HepG2 (cell line): ENCODE measurements around the gene SERINC2. TPM values are rescaled to one million over a fixed set of nuclear protein-coding genes. Genes with fewer than 3 reads are reported as not detected.

Experiments used
- ATAC-seq: fragments of 200-7000 bp; cut with Tn5 transposase; 3 replicates; pipeline ENCODE4 v1.9.1; 2020; ENCODE audit warnings: mild to moderate bottlenecking, moderate library complexity
- BruUV-seq: library from RNA; stranded (reverse); fragments of 400-500 nt; replicated peaks from 2 replicates; lab custom pipeline; 2021; lab: Mats Ljungman, UMichigan
- CTCF ChIA-PET: fragments of 300-600 bp; formaldehyde crosslinking; extraction: SDS; loops from one replicate; lab custom pipeline; 2021; ENCODE audit warnings: low total read pairs, inconsistent platforms, low intra/inter-chr PET ratio; lab: Yijun Ruan, JAX
- POLR2A ChIA-PET: fragments of 350-600 bp; sonication (Branson Sonifier 250); formaldehyde crosslinking; loops from one replicate; lab custom pipeline; 2020; ENCODE audit warnings: antibody characterized with exemption, inconsistent platforms; lab: Yijun Ruan, JAX
- DNase-seq: peaks from one replicate; pipeline ENCODE4 v3.0.0-alpha.2; 2015; ENCODE audit warnings: low spot score
- FAIRE-seq: peaks from 3 replicates; lab custom pipeline; 2011; peaks lifted over from hg19 to GRCh38; lab: Jason Lieb, UNC
- H2AFZ ChIP-seq: one replicate; pipeline ENCODE4 v1.6.1; 2011; ENCODE audit warnings: low read length, inconsistent platforms
- H3K27ac ChIP-seq: fragments of 300-600 bp; 3 replicates; pipeline ENCODE4 v1.8.0; 2011; ENCODE audit warnings: mixed run types, mild to moderate bottlenecking, mixed read lengths, low read length, inconsistent platforms; ENCODE audit not compliant: insufficient read depth; ENCODE audit errors: extremely low read length
- H3K27me3 ChIP-seq, 2 experiments: fragments of 200-600 bp in 1 of 2; 2 replicates in 1 of 2; 3 replicates in 1 of 2; pipeline versions ENCODE4 v1.6.0 to v1.8.0; 2011; ENCODE audit warnings: low read length in 2 of 2, mild to moderate bottlenecking in 2 of 2, moderate library complexity in 2 of 2, inconsistent platforms in 1 of 2; ENCODE audit not compliant: insufficient read depth in 2 of 2, control insufficient read depth in 1 of 2
- H3K36me3 ChIP-seq, 2 experiments: fragments of 200-600 bp in 1 of 2; replicated peaks in 1 of 2; 2 replicates in 1 of 2; 3 replicates in 1 of 2; pipeline versions ENCODE4 v1.5.1 to v1.8.0; 2011; ENCODE audit warnings: low read length in 2 of 2, inconsistent platforms in 1 of 2; ENCODE audit not compliant: insufficient read depth in 2 of 2, control insufficient read depth in 1 of 2
- H3K4me1 ChIP-seq: 2 replicates; pipeline ENCODE4 v1.5.1; 2012; ENCODE audit warnings: low read length, inconsistent platforms; ENCODE audit not compliant: insufficient read depth
- H3K4me2 ChIP-seq: 2 replicates; pipeline ENCODE4 v1.6.0; 2011; ENCODE audit warnings: low read depth, low read length, inconsistent platforms
- H3K4me3 ChIP-seq, 3 experiments: fragments of 200-600 bp in 1 of 3; sonication (generic), shearing (Covaris generic) in 1 of 3; replicated peaks in 1 of 3; 2 replicates each; pipeline ENCODE4 v1.5.1; 2011 to 2016; ENCODE audit warnings: low read length in 3 of 3, inconsistent platforms in 2 of 3, low read depth in 2 of 3, mild to moderate bottlenecking in 2 of 3, control low read depth in 1 of 3, mixed read lengths in 1 of 3; ENCODE audit not compliant: insufficient read depth in 1 of 3
- H3K79me2 ChIP-seq: one replicate; pipeline ENCODE4 v1.6.1; 2011; ENCODE audit warnings: low read length, inconsistent platforms; ENCODE audit not compliant: insufficient read depth
- H3K9ac ChIP-seq: 2 replicates; pipeline ENCODE4 v1.6.0; 2011; ENCODE audit warnings: mild to moderate bottlenecking, low read depth, low read length, inconsistent platforms; ENCODE audit not compliant: insufficient read depth
- H3K9me3 ChIP-seq: 2 replicates; pipeline ENCODE4 v1.5.1; 2012; ENCODE audit warnings: mild to moderate bottlenecking, low read length
- H4K20me1 ChIP-seq: 2 replicates; pipeline ENCODE4 v1.6.0; 2011; ENCODE audit warnings: inconsistent platforms, mild to moderate bottlenecking, low read length, moderate library complexity; ENCODE audit not compliant: insufficient read depth
- CHD2 ChIP-seq: IDR thresholded peaks from 2 replicates; pipeline ENCODE4 v1.6.1; 2011; ENCODE audit warnings: low read depth, low read length, improper control_type of control experiment
- ESRRA ChIP-seq: sonication (generic); formaldehyde crosslinking; IDR thresholded peaks from 2 replicates; pipeline ENCODE4 v1.5.1; 2020; ENCODE audit warnings: mild to moderate bottlenecking, low read depth, missing genetic modification reagents
- FOSL2 ChIP-seq: sonication (generic); formaldehyde crosslinking; IDR thresholded peaks from 2 replicates; pipeline ENCODE4 v1.4.0; 2020; ENCODE audit warnings: missing genetic modification reagents
- HNF4A ChIP-seq: sonication (generic); formaldehyde crosslinking; IDR thresholded peaks from 2 replicates; pipeline ENCODE4 v1.4.0; 2020; ENCODE audit warnings: missing genetic modification reagents
- HNF4G ChIP-seq, 2 experiments: sonication (generic) in 1 of 2; formaldehyde crosslinking in 1 of 2; IDR thresholded peaks; 2 replicates each; pipeline versions ENCODE4 v1.4.0 to v1.6.1; 2011 to 2020; ENCODE audit warnings: borderline replicate concordance in 2 of 2, low read depth in 2 of 2, mild to moderate bottlenecking in 2 of 2, low read length in 1 of 2, missing genetic modification reagents in 1 of 2, moderate library complexity in 1 of 2
- HOXA7 ChIP-seq: sonication (generic); formaldehyde crosslinking; IDR thresholded peaks from 2 replicates; pipeline ENCODE4 v1.8.1; 2022; ENCODE audit warnings: mild to moderate bottlenecking, missing genetic modification reagents, moderate library complexity
- KDM5B ChIP-seq: sonication (generic); formaldehyde crosslinking; IDR thresholded peaks from 2 replicates; pipeline ENCODE4 v1.4.0; 2020; ENCODE audit warnings: missing genetic modification reagents, mild to moderate bottlenecking, borderline replicate concordance
- MAF1 ChIP-seq: sonication (generic); formaldehyde crosslinking; IDR thresholded peaks from 2 replicates; pipeline ENCODE4 v1.5.0; 2020; ENCODE audit warnings: missing genetic modification reagents, borderline replicate concordance
- MEIS1 ChIP-seq: sonication (generic); formaldehyde crosslinking; IDR thresholded peaks from 2 replicates; pipeline ENCODE4 v1.9.0; 2021; ENCODE audit warnings: mild to moderate bottlenecking, missing genetic modification reagents, moderate library complexity, borderline replicate concordance
- NCOR1 ChIP-seq: fragments of 200-600 bp; sonication (generic); IDR thresholded peaks from 2 replicates; pipeline ENCODE4 v1.7.0; 2017; ENCODE audit warnings: antibody characterized with exemption, low read length, borderline replicate concordance
- NR2F2 ChIP-seq: IDR thresholded peaks from 2 replicates; pipeline ENCODE4 v1.6.1; 2012; ENCODE audit warnings: low read depth, inconsistent platforms, borderline replicate concordance
- RARA ChIP-seq: IDR thresholded peaks from 2 replicates; pipeline ENCODE4 v1.6.1; 2016; ENCODE audit warnings: missing genetic modification reagents, missing compliant biosample characterization
- RCOR2 ChIP-seq: IDR thresholded peaks from 2 replicates; pipeline ENCODE4 v1.6.1; 2016; ENCODE audit warnings: missing biosample characterization, missing genetic modification reagents
- RFX3 ChIP-seq: IDR thresholded peaks from 2 replicates; pipeline ENCODE4 v1.6.1; 2016; ENCODE audit warnings: missing biosample characterization, missing genetic modification reagents
- RXRB ChIP-seq: IDR thresholded peaks from 2 replicates; pipeline ENCODE4 v1.6.1; 2016; ENCODE audit warnings: borderline replicate concordance, missing genetic modification reagents, missing compliant biosample characterization
- SP5 ChIP-seq: IDR thresholded peaks from 2 replicates; pipeline ENCODE4 v1.6.1; 2016; ENCODE audit warnings: low read depth, borderline replicate concordance
- ZNF317 ChIP-seq: sonication (generic); formaldehyde crosslinking; IDR thresholded peaks from 2 replicates; pipeline ENCODE4 v1.5.0; 2020; ENCODE audit warnings: mild to moderate bottlenecking, missing genetic modification reagents
- ZNF333 ChIP-seq: sonication (generic); formaldehyde crosslinking; IDR thresholded peaks from 2 replicates; pipeline ENCODE4 v1.4.0; 2020; ENCODE audit warnings: mild to moderate bottlenecking, missing genetic modification reagents, borderline replicate concordance
- ZNF501 ChIP-seq: sonication (generic); formaldehyde crosslinking; IDR thresholded peaks from 2 replicates; pipeline ENCODE4 v1.5.1; 2020; ENCODE audit warnings: mild to moderate bottlenecking, moderate library complexity, missing genetic modification reagents
- ZNF724P ChIP-seq: sonication (generic); formaldehyde crosslinking; IDR thresholded peaks from 2 replicates; pipeline ENCODE4 v1.8.0; 2022; ENCODE audit warnings: missing genetic modification reagents, borderline replicate concordance
- ZNF761 ChIP-seq: sonication (generic); formaldehyde crosslinking; conservative IDR thresholded peaks from 2 replicates; pipeline ENCODE4 v1.4.0; 2020; ENCODE audit warnings: mild to moderate bottlenecking, missing genetic modification reagents
- WGBS: methylation state at CpG from one replicate; pipeline ENCODE4 v1.1.6; 2017; ENCODE audit warnings: low lambda C conversion rate; 5-methylcytosine and 5-hydroxymethylcytosine counted together
- in situ Hi-C: cut with HindIII; loops from 2 replicates; pipeline ENCODE4 v1.10.0; 2017; ENCODE audit warnings: low pct_unique_long_range_greater_than_20kb; ENCODE audit not compliant: extremely low pct_ligation_motif_present
- intact Hi-C: fragments of 100-400 bp; cut with micrococcal nuclease; formaldehyde crosslinking; loops from one replicate; pipeline ENCODE4 v1.10.0; 2022; ENCODE audit not compliant: unreplicated experiment
- polyA plus RNA-seq, 8 experiments: library from polyadenylated mRNA; depleted of rRNA in 3 of 8; stranded (reverse) in 7 of 8; unstranded in 1 of 8; fragments of >200 nt; fragmentation: Illumina TruSeq in 4 of 8; extraction: Trizol in 4 of 8; gene quantifications; 2 replicates each; pipeline versions ENCODE4 v1.2.1 to v1.2.3, GENCODE V29; 2011 to 2016; ENCODE audit warnings: low read depth in 4 of 8, missing spikeins in 1 of 8, mixed read lengths in 1 of 8; ENCODE audit not compliant: insufficient read depth in 1 of 8
- total RNA-seq, 5 experiments: library from RNA; depleted of rRNA; stranded (reverse); fragments of >200 nt; fragmentation: Illumina TruSeq; extraction: Trizol; gene quantifications; 2 replicates each; pipeline ENCODE4 v1.2.3, GENCODE V29; 2016; ENCODE audit warnings: low read depth in 1 of 5
- TF ChIP-seq, protein P1 (sequence below): sonication (generic); formaldehyde crosslinking; IDR thresholded peaks from 2 replicates; pipeline ENCODE4 v1.5.1; 2020; ENCODE audit warnings: missing genetic modification reagents, mild to moderate bottlenecking, borderline replicate concordance

Gene SERINC2
- total and polyA plus RNA-seq, 2 of the 13 experiments (the other 11 are each of a cell fraction or from before 2014, with no cell fraction given) = 4.8 to 126 TPM

DNA sequence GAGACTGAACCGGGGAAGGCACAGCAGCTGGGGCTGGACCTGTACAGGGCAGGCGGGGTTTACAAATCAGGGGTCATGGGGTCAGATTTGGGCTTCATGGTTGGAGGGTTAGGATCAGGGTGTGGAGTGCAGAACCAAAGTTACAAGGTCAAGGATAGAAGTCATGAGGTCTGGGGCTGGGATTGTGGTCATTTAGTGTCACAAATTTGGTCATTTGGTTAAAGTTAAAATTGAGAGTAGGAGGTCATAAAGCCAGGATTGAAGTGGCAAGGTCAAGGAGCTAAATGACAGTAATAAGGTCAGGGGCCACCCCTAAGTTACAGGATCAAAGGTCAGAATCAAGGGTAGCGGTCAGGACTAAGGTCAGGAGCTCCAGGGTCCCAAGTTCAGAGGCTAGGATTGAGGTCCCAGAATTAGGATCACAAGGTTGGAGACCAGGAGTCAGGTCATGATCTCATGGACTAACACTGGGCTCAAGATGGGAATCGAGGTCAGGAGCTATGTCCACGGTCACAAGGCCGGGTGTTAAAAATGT lies 20.4 kb downstream of the SERINC2 start:
- no TSS peak for BruUV-seq
- H3K4me2 ChIP-seq = no peak overlapping the region
- in situ Hi-C loops = no loop called here
- TF ChIP-seq CHD2 = no peak
- TF ChIP-seq ZNF333 (CRISPR knock-in tag) = 0 out of 2 replicates have a peak, but pooled peaks have one; percentile 11
- TF ChIP-seq HNF4G (IDR thresholded peaks at IDR 0.05; ENCODE audit: borderline replicate concordance, low read depth, low read length) = 0 out of 2 replicates have a peak, but pooled peaks have one; percentile 25
- TF ChIP-seq HNF4G (CRISPR knock-in tag; IDR thresholded peaks at IDR 0.05; ENCODE audit: borderline replicate concordance, low read depth) = no peak
- TF ChIP-seq RXRB (CRISPR knock-in tag) = peak; percentile 24; the same call in 1 of the 2 replicates
- peak; percentile 14; the same call in 1 of the 2 replicates for TF ChIP-seq ZNF317 (CRISPR knock-in tag)
- TF ChIP-seq KDM5B (CRISPR knock-in tag) = 0 out of 2 replicates have a peak, but pooled peaks have one; percentile 4
- TF ChIP-seq SP5 (CRISPR knock-in tag) = no peak
- peak; percentile 66 for TF ChIP-seq HNF4A
- no peak for TF ChIP-seq MEIS1 (CRISPR knock-in tag)
- TF ChIP-seq FOSL2 (CRISPR knock-in tag) = no peak
- TF ChIP-seq, protein P1, sequence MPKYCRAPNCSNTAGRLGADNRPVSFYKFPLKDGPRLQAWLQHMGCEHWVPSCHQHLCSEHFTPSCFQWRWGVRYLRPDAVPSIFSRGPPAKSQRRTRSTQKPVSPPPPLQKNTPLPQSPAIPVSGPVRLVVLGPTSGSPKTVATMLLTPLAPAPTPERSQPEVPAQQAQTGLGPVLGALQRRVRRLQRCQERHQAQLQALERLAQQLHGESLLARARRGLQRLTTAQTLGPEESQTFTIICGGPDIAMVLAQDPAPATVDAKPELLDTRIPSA (CRISPR knock-in tag) = no peak
- TF ChIP-seq MAF1 (CRISPR knock-in tag) = no peak
- no peak for TF ChIP-seq RFX3 (CRISPR knock-in tag)
- TF ChIP-seq NCOR1 = 0 out of 2 replicates have a peak, but pooled peaks have one; percentile 29
- TF ChIP-seq ZNF724P = 0 out of 2 replicates have a peak, but pooled peaks have one; percentile 3
- peak; percentile 71; the same call in 1 of the 2 replicates for TF ChIP-seq HOXA7
- peak; percentile 54; the same call in 1 of the 2 replicates for TF ChIP-seq NR2F2
- TF ChIP-seq ZNF501 (CRISPR knock-in tag) = 0 out of 2 replicates have a peak, but pooled peaks have one; percentile 22
- TF ChIP-seq RCOR2 (CRISPR knock-in tag) = no peak
- TF ChIP-seq ESRRA = peak; percentile 76
- no peak for TF ChIP-seq ZNF761 (CRISPR knock-in tag)
- TF ChIP-seq RARA (CRISPR knock-in tag) = peak; percentile 63

More for the DNA sequence above, 20.4 kb downstream of the SERINC2 start:
- H3K9me3 ChIP-seq = no peaks in the 10 kb centered on the region
- FAIRE-seq = peak; percentile 30
- no peak overlapping the region for H3K9ac ChIP-seq
- peaks cover 4 to 17% of the 10 kb centered on the region in 2 experiments; a peak in 3 of 5 replicates for H3K36me3 ChIP-seq
- no peak overlapping the region for H2AFZ ChIP-seq
- no peaks in the 10 kb centered on the region for H3K79me2 ChIP-seq
- intact Hi-C loops = no loop called here
- no peaks in the 10 kb centered on the region for H4K20me1 ChIP-seq
- POLR2A ChIA-PET = interaction anchor here (1.1 to 2.3 kb wide), 4 partner anchors 9 to 115 kb away, joined by 4 to 16 read pairs (median 6); no protein-coding TSS in a partner anchor
- no peak for DNase-seq
- CTCF ChIA-PET = no interaction called here
- no peaks in the 10 kb centered on the region for H3K27me3 ChIP-seq
- no peak for ATAC-seq
- H3K4me3 ChIP-seq = no peak overlapping the region
- H3K4me1 ChIP-seq = peaks cover 93% of the 10 kb centered on the region
- peak overlapping the region; percentile 76 for H3K27ac ChIP-seq
- WGBS = 79% methylated on average over 6 of the region's 6 CpGs
